Stomach (tissue), 9 donors: Measurements from ENCODE around the gene HEPACAM. TPM values are rescaled to one million over a fixed set of nuclear protein-coding genes. Genes with fewer than 3 reads are reported as not detected.

Experiments
- DNase-seq, 2 donors: peaks; one replicate each; pipeline versions ENCODE4 v3.0.0 to v3.0.0-alpha.2; 2013 to 2019
- H3K27ac ChIP-seq, 5 donors: fragments of 200-600 bp in 4 of 5; sonication (generic) in 4 of 5; one replicate each; pipeline ENCODE4 v1.5.1; 2013 to 2019; ENCODE audit warnings: mild to moderate bottlenecking in 1 of 5, moderate library complexity in 1 of 5
- H3K27me3 ChIP-seq, 3 donors: fragments of 200-600 bp; sonication (generic); one replicate each; pipeline ENCODE4 v1.5.1; 2017 to 2019; ENCODE audit warnings: mixed run types in 1 of 3
- H3K36me3 ChIP-seq, 4 donors: fragments of 200-600 bp; sonication (generic); 1 replicate in 3 of 4; 2 replicates in 1 of 4; pipeline ENCODE4 v1.5.1; 2016 to 2019
- H3K4me1 ChIP-seq, 4 donors: fragments of 200-600 bp; sonication (generic); one replicate each; pipeline ENCODE4 v1.5.1; 2016 to 2019
- H3K4me3 ChIP-seq, 4 donors: fragments of 200-600 bp; sonication (generic) in 3 of 4; one replicate each; pipeline ENCODE4 v1.5.1; 2016 to 2019; ENCODE audit warnings: mild to moderate bottlenecking in 1 of 4
- H3K9me3 ChIP-seq, 4 donors: fragments of 200-600 bp; sonication (generic); one replicate each; pipeline ENCODE4 v1.5.1; 2016 to 2019
- CTCF ChIP-seq, 7 experiments: fragments of 450-650 bp in 4 of 7; fragments of 200-600 bp in 3 of 7; sonication (generic) in 3 of 7; IDR thresholded peaks; one replicate each; pipeline ENCODE4 v1.5.1; 2016 to 2019; ENCODE audit warnings: antibody characterized with exemption in 7 of 7, control low read depth in 2 of 7, mild to moderate bottlenecking in 1 of 7
- EP300 ChIP-seq: sonication (generic); formaldehyde crosslinking; IDR thresholded peaks from one replicate; pipeline ENCODE4 v1.6.1; 2017; ENCODE audit warnings: antibody characterized with exemption
- POLR2A ChIP-seq, 4 donors: fragments of 450-650 bp; IDR thresholded peaks; one replicate each; pipeline ENCODE4 v1.6.1; 2016; ENCODE audit warnings: antibody characterized with exemption in 4 of 4, control low read depth in 2 of 4, mild to moderate bottlenecking in 1 of 4, moderate library complexity in 1 of 4
- POLR2AphosphoS5 ChIP-seq, 3 donors: sonication (generic); formaldehyde crosslinking; IDR thresholded peaks; one replicate each; pipeline ENCODE4 v1.6.1; 2016; ENCODE audit warnings: antibody characterized with exemption in 3 of 3
- WGBS, 5 donors: extraction: QIAGEN DNeasy Blood & Tissue Kit in 3 of 5; methylation state at CpG; one replicate each; pipeline versions ENCODE4 v1.1.5 to v1.1.7; 2013 to 2018; 5-methylcytosine and 5-hydroxymethylcytosine counted together
- intact Hi-C: fragments of 100-400 bp; cut with DNase I; formaldehyde crosslinking; loops from one replicate; pipeline ENCODE4 v1.15.1; 2023; ENCODE audit warnings: low total_unique reads
- polyA plus RNA-seq, 3 donors: library from polyadenylated mRNA; stranded (reverse); fragments of 200-250 nt; gene quantifications; one replicate each; pipeline ENCODE4 v1.2.3, GENCODE V29; 2013
- total RNA-seq, 5 donors: library from RNA; depleted of rRNA; stranded (reverse); fragments of >200 nt; gene quantifications; one replicate each; pipeline versions ENCODE4 v1.1.0 to v1.2.3, GENCODE V29; 2014 to 2016
- donor health status: healthy with polysubstance abuse.
- donor health status: Bipolar disorder and iron deficiency.
- donor health status: healthy.

Gene HEPACAM
- total and polyA plus RNA-seq, 8 donors = 0.10 TPM; not detected in 7

GRCh38 chr11:124897674-124898262 lies 38.1 kb downstream of the HEPACAM start, which contains the start of gene ROBO4:
ROBO4 (minus strand) TSS chr11:124897865; CDS start chr11:124897795, 70 bp downstream.
- no peaks in the 10 kb centered on the region for H3K9me3 ChIP-seq
- no peak for DNase-seq
- H3K4me3 ChIP-seq = peak within 1 kb of the TSS; percentile 16 to 28 (median 20)
- TF ChIP-seq POLR2A (IDR thresholded peaks at IDR 0.05) = no peak
- no peak for TF ChIP-seq CTCF (IDR thresholded peaks at IDR 0.05)
- TF ChIP-seq EP300 = no peak
- peak in 1 of 3 donors; percentile 4 for TF ChIP-seq POLR2AphosphoS5 (IDR thresholded peaks at IDR 0.05)
- H3K4me1 ChIP-seq = peaks cover 0 to 9% (median 2%) of the 10 kb centered on the region in 4 donors
- WGBS, 5 donors = 26 to 43% (median 30%) methylated on average over 12 of the region's 12 CpGs
- peak within 1 kb of the TSS; percentile 42 to 77 (median 64) for H3K27ac ChIP-seq
- intact Hi-C loops = no loop called here
- no peaks in the 10 kb centered on the region for H3K36me3 ChIP-seq
- peaks cover 0 to 4% (median 0%) of the 10 kb centered on the region in 3 donors for H3K27me3 ChIP-seq

- Histone ChIP-seq H3K27ac (peak overlapping the region in 4 of 5 donors; percentile 63 to 77 (median 66)), H3K4me1 (peaks cover 0 to 9% (median 2%) of the 10 kb centered on the region in 4 donors), H3K27me3 (peaks cover 0 to 4% (median 0%) of the 10 kb centered on the region in 3 donors), H3K4me3 (peak overlapping the region; percentile 16 to 28 (median 20)), H3K9me3 (no peaks in the 10 kb centered on the region), H3K36me3 (no peaks in the 10 kb centered on the region)
- no peak for TF ChIP-seq POLR2A (IDR thresholded peaks at IDR 0.05)
- no peak for TF ChIP-seq EP300
- TF ChIP-seq CTCF (IDR thresholded peaks at IDR 0.05) = no peak
- TF ChIP-seq POLR2AphosphoS5 (IDR thresholded peaks at IDR 0.05) = no peak
- DNase-seq = no peak
- intact Hi-C loops = no loop called here
- WGBS, 5 donors = 75 to 86% (median 79%) methylated on average over 1 to 9 of the region's 9 CpGs
These were observed 38.9 kb downstream of the HEPACAM start for GRCh38 chr11:124896821-124897391.

GRCh38 chr11:124896071-124896750 lies 39.6 kb downstream of the HEPACAM start:
- no peaks in the 10 kb centered on the region for H3K9me3 ChIP-seq
- peaks cover 0 to 5% (median 4%) of the 10 kb centered on the region in 3 donors for H3K27me3 ChIP-seq
- peak overlapping the region in 4 of 5 donors; percentile 63 to 77 (median 66) for H3K27ac ChIP-seq
- no peaks in the 10 kb centered on the region for H3K36me3 ChIP-seq
- H3K4me1 ChIP-seq = peaks cover 0 to 9% (median 4%) of the 10 kb centered on the region in 4 donors
- peak overlapping the region; percentile 16 to 28 (median 20) for H3K4me3 ChIP-seq
- TF ChIP-seq POLR2AphosphoS5 (IDR thresholded peaks at IDR 0.05) (no peak), EP300 (no peak)
- intact Hi-C loops = no loop called here
- WGBS, 5 donors = 78 to 87% (median 85%) methylated on average over 12 to 16 of the region's 16 CpGs
- DNase-seq = peak in 1 of 2 donors; percentile 1

- TF ChIP-seq EP300 (no peak), POLR2A (IDR thresholded peaks at IDR 0.05) (no peak), POLR2AphosphoS5 (IDR thresholded peaks at IDR 0.05) (no peak), CTCF (IDR thresholded peaks at IDR 0.05) (no peak)
- H3K27me3 ChIP-seq = peaks cover 0 to 5% (median 4%) of the 10 kb centered on the region in 3 donors
- peak overlapping the region in 4 of 5 donors; percentile 63 to 77 (median 66) for H3K27ac ChIP-seq
- H3K4me3 ChIP-seq = peak overlapping the region; percentile 7 to 28 (median 18)
- H3K4me1 ChIP-seq = peaks cover 0 to 9% (median 5%) of the 10 kb centered on the region in 4 donors
- H3K9me3 ChIP-seq = no peaks in the 10 kb centered on the region
- no peaks in the 10 kb centered on the region for H3K36me3 ChIP-seq
- 78 to 86% (median 80%) methylated on average over 17 to 20 of the region's 20 CpGs for WGBS, 5 donors
- DNase-seq = no peak
- intact Hi-C loops = no loop called here
These were observed 40.3 kb downstream of the HEPACAM start for GRCh38 chr11:124895471-124895971.
